T1000 (cell line): Measurements from ENCODE around the gene GINS1.

ENCODE experiments used
- DNase-seq: peaks from one replicate; lab custom pipeline; 2025; ENCODE audit warnings: mixed read lengths; lab: John Stamatoyannopoulos, UW

Gene GINS1

DNA sequence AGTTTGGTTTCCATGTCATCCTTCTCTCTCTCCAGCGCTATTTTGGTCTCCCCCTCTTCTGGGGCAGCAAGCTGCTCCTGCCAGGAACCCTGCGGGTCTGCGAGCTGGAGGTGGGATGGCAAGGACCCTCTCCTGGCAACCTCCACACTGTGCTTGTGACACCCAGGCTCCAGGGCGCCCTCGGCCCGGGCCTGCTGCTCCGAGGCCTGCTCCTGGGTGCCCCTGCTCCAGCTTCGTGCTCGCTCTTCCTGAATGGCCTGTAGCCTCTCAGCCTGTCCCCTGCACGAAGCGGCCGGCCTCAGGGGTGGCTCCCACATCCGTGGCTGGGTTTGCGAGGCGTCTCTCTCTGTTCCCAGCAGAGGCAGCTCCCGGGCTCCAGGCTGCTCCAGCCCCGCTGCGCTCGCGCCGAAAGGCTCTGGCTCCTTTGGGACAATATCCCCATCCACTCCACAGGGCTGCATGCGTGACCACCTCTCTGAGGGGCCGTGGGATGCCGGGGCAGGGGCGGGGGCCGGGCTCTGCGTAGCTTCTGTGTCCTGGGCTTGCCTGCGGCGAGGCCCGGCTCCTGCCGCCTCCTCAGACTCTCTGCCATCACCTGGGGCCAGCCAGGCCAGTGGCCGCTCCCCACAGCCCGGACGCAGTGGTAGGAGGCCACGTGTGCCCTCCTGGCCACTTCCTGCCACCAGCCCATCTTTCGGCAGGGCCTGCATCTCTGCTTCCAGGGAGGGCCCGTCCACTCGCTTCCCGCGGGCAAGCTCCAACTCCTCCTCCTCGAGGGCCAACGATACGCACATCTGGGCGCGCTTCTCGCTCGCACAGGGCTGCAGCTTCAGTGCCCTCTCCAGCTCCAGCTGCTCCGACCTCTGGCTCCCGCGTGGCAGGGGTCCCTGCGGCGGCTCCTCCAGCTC is 68.9 kb downstream of the GINS1 start:
- no peak for DNase-seq

DNA sequence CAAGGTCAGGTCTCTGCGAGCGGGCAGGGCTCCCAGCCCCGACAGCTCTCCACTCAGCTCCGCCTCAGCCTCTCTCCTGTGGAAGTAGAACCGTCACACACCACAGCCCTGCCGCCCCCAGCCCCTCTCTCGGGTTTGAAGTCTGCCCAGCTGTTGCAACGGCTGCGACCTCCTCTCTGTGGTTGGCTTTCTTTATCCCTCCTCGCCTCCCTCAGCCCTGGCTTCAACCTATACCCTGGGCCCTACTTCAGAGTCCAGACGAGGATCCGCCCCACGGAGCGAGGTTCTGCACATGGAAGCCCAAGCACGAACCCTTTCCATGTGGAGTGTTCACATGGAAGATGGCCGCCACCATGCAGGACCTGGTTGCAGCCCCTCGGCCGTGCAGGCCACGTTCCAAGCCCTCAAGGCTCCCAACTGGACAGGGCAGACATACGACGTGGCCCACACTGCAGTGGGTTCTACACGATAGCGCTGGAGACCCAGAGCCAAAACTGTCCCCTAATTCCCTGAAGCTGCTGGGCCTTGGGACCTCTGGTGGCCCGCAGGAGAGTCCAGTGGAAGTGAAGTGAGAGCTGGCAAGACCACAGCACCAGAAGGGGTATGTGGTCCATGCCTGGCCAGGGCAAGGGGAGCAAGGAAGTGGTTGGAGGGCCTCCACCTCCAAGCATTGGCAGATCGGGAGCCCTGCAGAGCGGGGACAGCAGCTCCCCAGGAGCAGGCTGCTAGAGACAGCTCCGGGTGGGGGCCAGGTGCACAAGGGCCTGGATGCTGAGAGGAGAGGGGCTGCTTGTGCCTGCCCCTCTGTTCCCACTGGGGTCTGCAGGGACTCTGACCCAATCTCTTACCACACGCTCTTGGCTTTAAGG is 69.8 kb downstream of the GINS1 start:
- no peak for DNase-seq

DNA sequence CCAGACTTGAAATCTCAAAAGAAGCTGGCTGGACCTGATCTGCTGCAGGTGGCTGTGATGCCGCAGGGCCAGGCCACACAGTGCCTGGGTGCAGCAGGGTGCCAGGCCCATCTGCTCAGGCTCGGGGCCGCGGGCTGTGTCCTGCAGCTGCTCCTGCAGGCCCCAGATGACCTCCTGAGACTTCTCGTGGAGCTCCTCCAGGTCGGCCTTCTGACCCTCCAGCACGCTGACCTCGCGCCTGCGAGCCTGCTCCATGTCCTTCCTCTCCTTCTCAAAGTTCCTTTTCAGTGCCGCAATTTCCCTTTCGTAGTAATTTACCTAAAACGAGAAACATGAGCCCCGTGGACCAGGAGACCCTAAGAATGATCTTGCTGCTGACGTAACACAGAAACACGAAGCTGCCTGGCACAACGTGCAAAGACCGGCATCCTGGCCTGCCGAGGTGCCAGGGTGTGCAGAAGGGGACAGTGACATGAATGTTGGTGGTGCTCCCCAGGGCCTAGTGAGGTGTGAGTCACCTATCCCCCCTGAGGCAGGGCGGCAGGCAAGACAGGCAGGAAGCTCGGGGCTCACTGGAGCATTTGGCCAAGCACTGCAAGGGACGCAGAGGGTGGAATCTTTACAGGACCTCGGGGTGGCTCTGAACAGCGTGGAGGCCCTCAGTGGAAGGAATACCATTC is 71.6 kb downstream of the GINS1 start:
- no peak for DNase-seq

DNA sequence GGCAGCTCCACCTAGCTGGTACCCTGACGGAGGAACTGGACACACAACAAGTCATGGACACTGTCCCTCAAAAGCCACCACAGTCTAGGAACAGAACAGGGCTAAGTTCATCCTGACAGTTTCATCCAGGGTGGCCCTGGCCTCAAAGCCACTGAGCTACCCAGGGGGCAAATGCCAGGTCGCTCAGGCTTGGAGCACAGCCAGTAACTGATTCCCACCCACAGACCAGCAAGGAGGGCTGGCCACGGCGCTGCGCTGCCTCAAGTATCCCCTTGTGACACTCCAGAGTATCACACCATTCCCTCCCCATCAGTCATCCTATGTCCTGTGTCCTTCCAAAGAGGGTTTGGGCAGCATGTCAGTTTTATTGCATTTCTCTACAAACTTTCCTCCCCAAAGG is 72.2 kb downstream of the GINS1 start:
- DNase-seq, result no peak

DNA sequence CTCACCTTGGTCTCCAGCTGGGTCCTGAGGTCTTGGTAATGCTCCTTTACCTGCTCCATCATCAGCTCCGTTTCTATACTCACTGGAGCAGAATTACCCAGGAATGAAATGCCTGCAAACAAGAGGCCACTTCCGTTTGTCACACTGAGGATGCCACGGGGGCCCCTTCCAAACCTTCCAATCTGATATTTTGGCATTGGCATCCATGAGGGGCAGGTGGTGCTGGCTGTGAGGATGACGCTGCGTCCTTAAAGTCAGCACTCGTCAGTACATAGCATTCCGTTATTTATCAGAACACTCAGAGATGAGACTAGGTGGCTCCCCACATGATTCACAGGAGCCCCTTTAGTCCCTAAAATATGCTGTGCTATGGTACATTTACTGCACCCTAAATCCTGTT is 72.7 kb downstream of the GINS1 start:
- DNase-seq, result no peak

DNA sequence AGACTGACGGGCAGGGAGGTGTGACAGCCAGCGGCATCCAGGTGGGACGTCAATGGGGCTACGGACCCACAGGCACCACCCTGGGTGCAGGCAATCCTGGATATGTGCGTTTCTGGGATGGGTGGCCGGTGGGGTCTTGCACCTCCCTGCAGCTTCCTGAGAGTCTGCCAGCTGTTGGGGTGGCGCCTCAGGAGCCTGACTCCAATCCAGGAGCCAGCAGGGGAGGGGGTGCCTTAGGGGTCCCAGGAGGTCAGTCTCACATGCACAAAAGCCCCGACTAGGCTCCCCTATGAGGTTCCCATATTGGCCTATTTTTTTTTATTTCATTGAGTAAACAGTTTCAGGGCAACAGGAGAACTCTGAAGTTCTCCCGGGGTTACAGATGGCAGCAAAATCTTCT is 73.3 kb downstream of the GINS1 start:
- DNase-seq, result no peak

DNA sequence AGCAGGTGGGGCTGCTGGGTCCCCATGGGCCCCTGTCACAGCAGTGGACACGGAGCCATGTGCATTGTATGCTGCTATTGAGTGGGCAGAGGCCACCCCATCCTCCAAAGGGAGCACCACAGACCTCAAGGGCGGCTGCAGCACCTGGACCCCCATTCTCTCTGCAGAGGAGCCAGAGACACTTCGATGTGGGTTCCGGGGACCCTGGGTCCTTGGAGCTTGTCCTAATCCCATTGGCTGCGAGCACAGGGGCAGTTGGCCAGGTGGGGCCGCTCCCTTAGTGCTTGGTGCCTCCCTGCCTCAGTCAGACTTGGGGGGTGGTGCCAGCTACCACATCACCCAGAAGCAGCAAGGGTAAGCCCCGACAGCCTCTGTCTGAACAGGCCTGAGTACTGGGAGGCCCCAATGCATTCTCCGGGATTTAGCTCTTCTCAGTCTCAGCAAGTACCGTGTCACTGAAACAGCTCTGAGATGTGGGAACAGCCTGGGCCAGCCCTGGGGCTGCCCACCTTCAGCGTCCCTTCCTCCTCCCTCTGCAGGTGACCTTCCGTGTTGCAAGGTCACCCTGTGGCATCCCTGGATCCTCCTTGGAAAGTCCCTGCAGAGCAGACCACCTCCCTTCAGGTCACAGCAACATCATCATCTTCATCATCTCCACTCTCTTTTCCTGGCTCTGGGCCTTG is 73.9 kb downstream of the GINS1 start:
- DNase-seq, result no peak

DNA sequence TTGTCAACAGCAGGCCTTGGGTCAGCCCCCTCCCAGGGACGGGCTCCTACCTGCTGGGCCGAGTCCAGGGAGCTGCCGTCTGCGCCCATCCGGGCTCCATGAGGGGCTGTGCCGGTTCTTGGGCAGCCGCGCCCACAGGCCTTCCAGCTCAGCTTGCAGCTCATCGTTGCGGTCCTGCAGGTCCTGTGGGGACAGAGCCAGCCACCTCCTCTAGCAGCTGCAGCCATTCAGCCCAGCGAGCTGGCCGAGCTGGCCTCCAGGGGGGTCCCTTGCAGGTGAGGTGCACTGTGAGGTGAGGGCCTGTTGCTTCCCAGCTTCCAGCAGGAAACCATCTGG is 74.4 kb downstream of the GINS1 start:
- no peak for DNase-seq

DNA sequence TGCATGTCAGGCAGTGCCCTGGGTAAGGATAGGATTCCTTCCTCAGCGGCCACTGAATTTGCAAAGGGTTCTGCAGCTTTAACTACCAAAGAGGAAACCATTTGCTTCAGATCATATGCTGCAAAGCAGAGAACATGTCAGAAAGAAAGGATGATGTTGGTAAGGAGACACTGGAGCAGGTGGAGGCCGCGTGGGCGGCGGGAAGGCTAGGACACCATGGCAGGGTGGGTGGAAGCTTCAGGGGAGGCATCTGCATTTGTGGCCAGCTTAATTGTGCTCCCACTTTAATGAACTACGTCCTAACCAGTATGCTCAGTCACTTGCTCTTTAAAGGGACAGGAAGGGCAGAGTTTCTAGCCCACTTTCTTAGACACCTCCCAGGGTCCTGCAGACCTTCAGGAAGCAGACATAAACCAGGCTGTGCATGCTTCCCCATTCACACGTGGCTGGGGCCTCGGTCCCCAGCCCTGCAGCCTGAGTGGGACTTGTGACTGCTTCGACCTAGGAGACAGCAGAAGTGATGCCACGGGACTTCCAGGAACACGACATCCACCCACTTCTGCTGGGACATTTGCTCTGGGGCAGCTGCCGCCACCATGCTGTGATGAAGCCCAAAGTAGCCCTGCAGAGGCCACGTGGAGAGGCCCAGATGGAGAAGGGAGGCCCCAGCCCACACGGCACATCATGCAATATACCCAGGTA is 76.1 kb downstream of the GINS1 start:
- no peak for DNase-seq

DNA sequence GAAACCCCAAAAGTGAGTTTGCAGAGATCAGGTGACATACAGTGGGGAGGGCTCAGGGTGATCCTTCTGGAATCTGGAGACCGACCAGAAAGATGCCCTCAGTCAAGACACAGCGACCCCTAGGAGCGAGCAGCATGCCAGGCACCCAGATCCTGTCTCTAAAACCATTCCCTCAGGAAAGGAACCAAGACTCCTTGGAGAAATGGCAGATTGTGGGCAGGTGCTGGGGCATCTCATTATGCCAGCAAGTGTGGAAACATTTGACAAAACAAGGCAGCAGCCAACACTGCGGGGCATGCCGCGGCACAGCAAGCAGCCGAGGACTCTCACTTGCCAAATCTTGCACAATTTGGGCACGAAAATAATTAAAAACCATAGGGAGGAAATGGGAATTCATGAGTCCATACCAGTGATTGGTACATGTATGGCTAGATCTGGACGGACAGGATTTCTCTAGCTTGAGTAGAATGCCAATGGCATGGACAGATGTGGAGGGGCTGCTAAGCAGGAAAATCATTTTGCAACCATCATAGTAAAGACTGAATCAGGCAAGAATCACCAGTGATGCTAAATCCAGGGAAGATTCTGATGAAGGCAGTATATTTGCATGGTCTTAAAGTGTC is 76.9 kb downstream of the GINS1 start:
- no peak for DNase-seq

DNA sequence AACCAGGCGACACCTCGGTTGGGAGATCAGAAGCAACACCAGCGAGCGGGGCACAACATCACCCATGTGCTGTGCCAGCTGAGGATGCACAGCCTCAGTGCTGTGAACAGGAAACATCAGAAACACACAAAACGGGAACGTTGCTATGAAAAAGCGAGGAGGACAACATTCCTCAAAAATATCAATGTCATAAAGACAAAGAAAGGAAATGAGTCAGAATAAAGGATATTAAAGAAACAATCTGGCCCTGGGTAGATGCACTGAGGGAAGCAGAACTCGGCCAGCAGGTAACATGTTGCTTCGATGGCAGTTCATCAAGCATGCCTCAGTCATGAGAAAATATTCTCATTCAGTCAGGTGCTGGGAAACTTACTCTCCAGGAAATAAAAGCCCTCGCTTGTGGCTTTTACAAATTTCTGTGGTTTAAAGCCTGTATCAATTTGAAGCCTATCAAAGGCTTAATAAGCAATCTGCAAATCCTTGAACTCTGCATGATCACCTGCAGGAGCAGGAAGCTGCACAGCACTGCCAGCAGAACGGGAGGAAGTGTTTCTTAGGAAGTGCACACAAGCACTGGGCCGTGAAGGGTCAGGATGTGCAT is 77.5 kb downstream of the GINS1 start:
- no peak for DNase-seq

DNA sequence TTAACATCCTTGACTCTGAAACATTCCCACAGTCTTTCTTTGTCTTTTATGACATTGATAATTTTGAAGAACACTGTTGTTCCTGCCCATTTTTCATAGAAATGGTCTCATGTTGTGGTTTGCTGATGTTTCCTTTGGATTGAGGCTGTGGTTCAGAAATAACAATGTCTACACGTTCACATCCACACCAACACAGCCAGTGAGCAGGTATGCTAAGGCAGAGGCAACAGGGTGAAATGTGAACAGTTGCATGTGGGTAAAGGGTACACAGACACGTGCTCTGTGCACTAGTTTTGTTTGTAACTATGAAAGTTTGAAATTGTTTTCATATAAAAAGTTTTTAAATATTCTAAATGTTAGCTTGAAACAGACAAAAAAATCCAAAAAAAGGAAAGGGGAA is 78.4 kb downstream of the GINS1 start:
- DNase-seq, result no peak

DNA sequence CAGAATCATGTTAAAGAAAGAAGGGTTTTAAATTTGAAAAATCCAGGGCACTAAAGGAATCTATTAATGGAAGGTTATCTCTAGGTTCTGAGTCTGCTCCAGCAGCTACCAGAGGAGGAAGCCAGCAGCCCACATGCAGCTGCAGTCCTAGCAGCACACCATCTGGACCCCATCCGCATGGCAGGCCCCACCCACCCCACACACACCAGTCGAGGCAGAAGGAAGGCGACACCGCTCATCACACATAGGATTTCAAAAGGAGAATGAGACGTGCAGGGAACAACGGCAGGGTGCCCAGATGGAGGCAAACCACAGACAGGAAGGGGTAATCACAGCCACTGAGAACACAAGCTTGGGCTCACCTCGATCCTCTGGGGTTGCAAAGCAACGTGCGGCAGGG is 78.9 kb downstream of the GINS1 start:
- no peak for DNase-seq

DNA sequence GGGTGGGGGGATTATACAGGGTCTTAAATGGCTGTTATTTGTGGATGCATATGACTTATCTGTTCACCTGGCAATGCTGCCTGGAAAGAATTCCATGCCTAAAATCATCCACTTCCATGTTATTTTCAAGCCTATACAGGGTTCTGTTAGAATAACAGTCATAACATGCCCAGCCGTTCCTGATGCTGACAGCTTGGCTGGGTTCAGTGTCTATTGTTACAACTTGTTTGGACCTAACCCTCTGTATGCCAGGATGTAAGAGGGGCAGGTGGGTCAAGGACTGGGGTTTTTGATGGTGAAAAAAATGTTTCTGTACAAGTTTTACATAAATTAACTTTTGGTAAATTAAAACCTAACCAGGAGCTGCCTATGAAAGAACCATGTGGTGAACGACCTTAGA is 79.8 kb downstream of the GINS1 start:
- DNase-seq, result no peak

DNA sequence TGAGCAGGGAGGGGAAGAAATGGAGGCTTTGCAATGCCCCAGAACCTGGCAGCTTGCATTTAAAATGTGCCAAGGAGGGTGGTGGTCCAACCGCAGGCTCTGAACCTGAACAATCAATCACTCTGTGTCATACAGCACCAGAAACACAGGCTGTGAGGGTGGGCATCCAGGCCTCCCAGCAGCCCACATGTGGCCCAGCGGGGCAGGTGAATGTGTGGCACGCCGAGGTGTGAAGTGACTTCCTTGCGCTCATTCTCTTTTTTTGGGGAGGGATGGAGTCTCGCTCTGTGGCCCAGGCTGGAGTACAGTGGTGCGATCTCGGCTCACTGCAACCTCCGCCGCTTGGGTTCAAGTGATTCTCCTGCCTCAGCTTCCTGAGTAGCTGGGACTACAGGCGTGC is 80.5 kb downstream of the GINS1 start:
- no peak for DNase-seq

DNA sequence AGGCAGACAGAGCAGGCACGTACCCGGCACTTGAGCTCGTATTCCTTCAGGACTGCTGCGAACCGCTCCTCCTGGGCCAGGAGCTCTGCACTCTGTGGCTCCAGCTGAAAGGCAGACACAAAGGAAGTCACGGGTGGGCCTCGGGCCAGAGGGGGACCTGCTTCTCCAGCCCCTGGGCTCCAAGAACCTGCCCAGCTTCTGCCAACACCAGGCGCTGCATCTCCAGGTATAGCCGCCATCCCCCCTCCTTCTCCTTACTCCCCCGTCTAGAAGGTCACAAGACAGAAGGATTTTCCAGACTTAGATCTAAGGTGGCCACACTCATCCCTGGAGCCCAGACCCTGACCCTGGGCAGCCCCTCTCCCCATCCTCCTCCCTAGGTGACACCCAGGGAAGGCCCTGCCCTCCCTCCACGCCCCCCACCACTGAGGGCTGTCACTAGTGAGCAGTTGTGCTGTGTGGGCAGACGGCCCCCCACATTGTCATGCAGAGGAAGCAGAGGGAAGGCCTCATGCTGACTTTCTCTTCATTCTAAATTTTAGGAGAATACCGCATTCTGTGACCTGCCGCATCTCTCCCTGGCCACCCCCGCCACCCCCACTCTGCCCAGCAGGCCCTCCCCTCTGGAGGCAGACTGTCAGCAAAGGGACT is 81.9 kb downstream of the GINS1 start:
- no peak for DNase-seq

DNA sequence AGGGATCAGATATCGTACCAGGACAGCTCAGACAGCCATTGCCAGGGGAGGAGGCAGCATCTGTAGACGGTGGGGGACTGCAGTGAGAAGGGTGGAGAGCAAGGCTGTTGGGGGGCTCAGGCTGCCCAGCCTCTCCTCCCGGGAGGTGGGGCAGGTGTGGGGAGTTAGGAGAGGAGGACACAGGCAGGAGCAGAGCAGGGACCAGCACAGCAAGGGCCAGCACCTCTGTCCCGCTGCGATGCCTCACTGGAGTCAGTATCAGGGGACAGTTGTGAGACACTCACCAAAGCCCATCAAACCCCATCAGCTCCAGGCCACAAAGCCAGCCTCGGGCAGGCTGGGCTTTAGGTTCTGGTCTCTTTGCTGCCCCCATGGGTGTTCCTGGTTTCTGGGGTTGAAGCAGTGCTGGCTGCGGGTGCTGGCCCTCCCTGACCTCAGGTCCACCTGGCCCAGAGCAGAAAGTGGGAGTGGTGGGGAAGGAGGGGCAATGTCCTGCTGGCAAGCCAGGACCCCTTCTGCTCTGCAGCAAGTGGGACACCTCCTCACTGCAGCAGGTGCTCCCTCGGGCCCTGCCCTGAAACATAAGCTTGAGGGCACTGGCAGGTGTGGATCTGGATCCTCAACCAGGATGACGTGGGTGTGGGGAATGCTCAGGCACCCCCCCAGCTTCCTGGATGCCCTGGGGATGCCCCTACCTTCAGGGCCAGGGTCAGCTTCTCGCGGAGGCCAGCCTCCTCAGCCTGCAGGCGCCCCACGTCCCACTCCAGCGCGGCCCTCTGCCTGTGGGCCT is 83.4 kb downstream of the GINS1 start:
- DNase-seq, result no peak

DNA sequence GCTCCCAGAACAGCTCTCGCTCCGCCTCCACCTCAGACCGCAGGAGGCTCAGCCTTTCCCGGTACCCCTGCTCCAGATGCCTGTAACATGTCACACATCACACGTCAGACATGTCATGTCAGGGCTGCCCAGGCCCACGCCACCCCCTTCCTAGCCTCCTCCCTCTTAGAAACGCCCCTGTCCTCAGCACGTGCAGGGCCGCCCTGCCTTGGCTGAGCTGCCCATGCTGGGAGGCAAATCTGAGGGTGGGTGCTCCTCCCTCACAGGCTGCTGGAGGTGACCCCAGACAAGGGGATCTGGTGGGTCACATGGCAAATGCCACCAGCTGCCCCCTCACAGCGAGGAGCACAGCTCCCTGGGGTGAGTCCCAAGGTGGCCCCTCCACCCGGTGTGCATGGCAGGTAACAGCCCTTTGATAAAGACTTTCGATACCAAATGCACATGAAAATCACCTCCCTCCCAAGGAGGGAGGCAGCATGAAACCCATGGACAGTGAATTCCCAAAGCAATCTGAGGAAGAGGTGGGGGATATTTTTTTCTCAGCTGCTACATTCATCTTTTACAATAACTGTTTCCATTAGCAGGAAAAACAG is 84.1 kb downstream of the GINS1 start:
- no peak for DNase-seq

DNA sequence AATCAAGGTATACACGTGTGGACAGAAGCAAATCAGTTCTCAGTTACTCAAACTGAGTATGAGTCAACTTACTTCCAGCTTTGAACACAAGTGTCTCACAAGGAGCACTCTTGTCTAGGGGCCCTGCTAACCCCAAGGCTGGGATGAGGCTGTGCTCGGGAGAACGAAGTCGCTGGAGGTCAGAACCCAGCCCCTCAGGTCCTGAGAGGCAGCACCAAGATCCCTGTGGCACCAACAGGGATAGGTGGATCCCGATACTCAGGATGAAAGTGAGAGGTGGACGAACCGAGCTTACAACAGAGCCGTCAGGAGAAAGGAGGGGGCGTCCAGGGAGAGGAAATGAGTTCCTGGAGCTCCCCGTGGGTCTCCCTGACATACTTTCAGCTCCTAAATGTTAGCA is 85.7 kb downstream of the GINS1 start:
- no peak for DNase-seq
